AG09319 (cell line): ENCODE data around the gene GK.

ENCODE experiments used
- DNase-seq: peaks from one replicate; pipeline ENCODE4 v3.0.0-alpha.2; 2010; ENCODE audit warnings: low read depth; ENCODE audit errors: extremely low read depth
- CTCF ChIP-seq: IDR thresholded peaks from 2 replicates; pipeline ENCODE4 v1.5.1; 2011; ENCODE audit warnings: low read depth, mild to moderate bottlenecking, inconsistent platforms, low read length, moderate library complexity

Gene GK

GRCh38 chrX:30713061-30713525 is 59.9 kb downstream of the GK start:
- peak; percentile 22 for DNase-seq
- peak; percentile 74 for TF ChIP-seq CTCF

- TF ChIP-seq CTCF: no peak
- DNase-seq: no peak
These were observed 60.9 kb downstream of the GK start for GRCh38 chrX:30714138-30714537.

GRCh38 chrX:30715976-30716375 is 62.8 kb downstream of the GK start:
- DNase-seq: no peak
- TF ChIP-seq CTCF: no peak

GRCh38 chrX:30733852-30734660 is 80.8 kb downstream of the GK start:
- DNase-seq: no peak
- TF ChIP-seq CTCF: no peak

GRCh38 chrX:30734782-30735181 is 81.6 kb downstream of the GK start:
- no peak for TF ChIP-seq CTCF
- DNase-seq: no peak

GRCh38 chrX:30735839-30736238 is 82.6 kb downstream of the GK start:
- peak; percentile 64 for TF ChIP-seq CTCF
- DNase-seq: peak; percentile 0

- no peak for DNase-seq
- no peak for TF ChIP-seq CTCF
These were observed 88.3 kb downstream of the GK start for GRCh38 chrX:30741545-30741944.
